OCI-LY1 (cell line): ENCODE data around the gene MAPK12.

Experiments
- H2AFZ ChIP-seq: fragments of 200-600 bp; sonication (generic), shearing (Covaris generic); 2 replicates; pipeline ENCODE4 v1.6.0; 2014; ENCODE audit warnings: antibody characterized with exemption, mild to moderate bottlenecking, low read length
- H3F3A ChIP-seq: fragments of 200-600 bp; sonication (generic), shearing (Covaris generic); 2 replicates; pipeline ENCODE4 v1.6.0; 2014; ENCODE audit warnings: mild to moderate bottlenecking, antibody characterized with exemption, low read length, moderate library complexity; ENCODE audit not compliant: insufficient read depth
- H3K27ac ChIP-seq: fragments of 200-600 bp; sonication (generic); 2 replicates; pipeline ENCODE4 v1.5.1; 2014; ENCODE audit warnings: low read length, mixed run types, mild to moderate bottlenecking, low read depth; ENCODE audit not compliant: poor library complexity, severe bottlenecking
- H3K27me3 ChIP-seq: fragments of 200-600 bp; sonication (generic); 2 replicates; pipeline ENCODE4 v1.6.0; 2014; ENCODE audit warnings: antibody characterized with exemption, mild to moderate bottlenecking, low read length, moderate library complexity; ENCODE audit not compliant: insufficient read depth
- H3K36me3 ChIP-seq: fragments of 200-600 bp; sonication (generic); 2 replicates; pipeline ENCODE4 v1.6.1; 2014; ENCODE audit warnings: mild to moderate bottlenecking, antibody characterized with exemption, low read length, moderate library complexity, mixed read lengths; ENCODE audit not compliant: insufficient read depth
- H3K4me1 ChIP-seq: fragments of 200-600 bp; sonication (generic); 2 replicates; pipeline ENCODE4 v1.5.1; 2014; ENCODE audit warnings: mild to moderate bottlenecking, low read length, moderate library complexity; ENCODE audit not compliant: insufficient read depth, severe bottlenecking
- H3K4me2 ChIP-seq: fragments of 200-600 bp; sonication (generic), shearing (Covaris generic); 2 replicates; pipeline ENCODE4 v1.6.1; 2014; ENCODE audit warnings: low read length
- H3K4me3 ChIP-seq: fragments of 200-600 bp; sonication (generic); 2 replicates; pipeline ENCODE4 v1.5.1; 2014; ENCODE audit warnings: low read length, low read depth, mild to moderate bottlenecking, mixed read lengths; ENCODE audit not compliant: poor library complexity, severe bottlenecking
- H3K79me2 ChIP-seq: fragments of 200-600 bp; shearing (Covaris generic); 2 replicates; pipeline ENCODE4 v1.6.1; 2016; ENCODE audit warnings: mixed run types, low read length, mixed read lengths; ENCODE audit not compliant: insufficient read depth
- H3K9ac ChIP-seq: fragments of 200-600 bp; sonication (generic), shearing (Covaris generic); 2 replicates; pipeline ENCODE4 v1.6.1; 2014; ENCODE audit warnings: mild to moderate bottlenecking, low read length, mixed read lengths
- H3K9me2 ChIP-seq: fragments of 200-600 bp; sonication (generic), shearing (Covaris generic); 2 replicates; pipeline ENCODE4 v1.6.1; 2014; ENCODE audit warnings: low read depth, mild to moderate bottlenecking, low read length, mixed read lengths
- H3K9me3 ChIP-seq: fragments of 200-600 bp; shearing (Covaris generic); 2 replicates; pipeline ENCODE4 v1.6.1; 2014; ENCODE audit warnings: low read length, mixed read lengths
- H4K20me1 ChIP-seq: fragments of 200-600 bp; sonication (generic), shearing (Covaris generic); 2 replicates; pipeline ENCODE4 v1.6.0; 2016; ENCODE audit warnings: mild to moderate bottlenecking, low read length; ENCODE audit not compliant: insufficient read depth
- EZH2 ChIP-seq: fragments of 200-600 bp; sonication (generic), shearing (Covaris generic); IDR thresholded peaks from 2 replicates; pipeline ENCODE4 v1.8.0; 2017; ENCODE audit warnings: borderline replicate concordance, mixed run types, mild to moderate bottlenecking, antibody characterized with exemption, low read length, moderate library complexity, mixed read lengths
- TF ChIP-seq, protein P1 (sequence below): fragments of 200-600 bp; sonication (generic), shearing (Covaris generic); IDR thresholded peaks from 2 replicates; pipeline ENCODE4 v1.5.1; 2017; ENCODE audit warnings: mild to moderate bottlenecking, antibody characterized with exemption, low read length, moderate library complexity, mixed read lengths

MAPK12 gene

DNA sequence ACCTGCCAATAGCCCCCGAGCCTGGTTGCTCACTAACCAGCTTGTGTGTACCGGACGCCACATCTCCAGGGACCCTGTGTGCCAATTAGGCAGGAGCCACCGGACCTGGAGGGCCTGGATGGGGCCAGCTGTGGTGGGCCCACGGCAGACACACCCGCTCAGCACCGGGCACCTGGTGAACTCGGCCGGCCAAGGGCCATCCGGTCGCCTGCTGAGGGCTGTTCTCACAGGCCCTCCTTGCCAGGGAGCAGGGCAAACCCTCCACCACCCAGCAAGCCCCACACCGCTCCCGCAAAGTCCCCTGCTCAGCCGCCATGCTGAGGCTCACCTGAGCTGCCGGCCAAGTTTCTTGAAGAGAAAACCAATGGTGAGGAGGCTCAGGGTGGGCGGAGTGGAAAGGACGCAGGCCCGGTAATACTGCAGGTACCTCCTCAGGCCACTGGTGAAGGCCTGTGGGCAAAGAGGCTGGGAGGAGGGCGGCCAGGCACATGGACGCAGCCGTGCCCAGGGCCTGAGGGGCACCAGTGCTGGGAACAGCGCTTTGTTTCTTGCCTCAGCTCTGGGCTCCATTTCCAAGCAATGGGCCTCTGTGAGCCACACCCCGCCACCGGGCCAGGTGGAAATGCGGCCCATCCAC is 33.8 kb downstream of the MAPK12 start:
- Histone ChIP-seq H4K20me1 (no peaks in the 10 kb centered on the region), H3F3A (no peaks in the 10 kb centered on the region), H3K27me3 (no peaks in the 10 kb centered on the region), H3K27ac (no peak overlapping the region), H3K79me2 (no peaks in the 10 kb centered on the region), H3K9me2 (no peaks in the 10 kb centered on the region), H3K4me1 (no peaks in the 10 kb centered on the region), H3K4me2 (no peak overlapping the region), H3K9me3 (no peaks in the 10 kb centered on the region), H2AFZ (no peak overlapping the region), H3K36me3 (peaks cover 53% of the 10 kb centered on the region), H3K9ac (no peak overlapping the region), H3K4me3 (no peak overlapping the region)
- TF ChIP-seq EZH2 = no peak
- TF ChIP-seq, protein P1, sequence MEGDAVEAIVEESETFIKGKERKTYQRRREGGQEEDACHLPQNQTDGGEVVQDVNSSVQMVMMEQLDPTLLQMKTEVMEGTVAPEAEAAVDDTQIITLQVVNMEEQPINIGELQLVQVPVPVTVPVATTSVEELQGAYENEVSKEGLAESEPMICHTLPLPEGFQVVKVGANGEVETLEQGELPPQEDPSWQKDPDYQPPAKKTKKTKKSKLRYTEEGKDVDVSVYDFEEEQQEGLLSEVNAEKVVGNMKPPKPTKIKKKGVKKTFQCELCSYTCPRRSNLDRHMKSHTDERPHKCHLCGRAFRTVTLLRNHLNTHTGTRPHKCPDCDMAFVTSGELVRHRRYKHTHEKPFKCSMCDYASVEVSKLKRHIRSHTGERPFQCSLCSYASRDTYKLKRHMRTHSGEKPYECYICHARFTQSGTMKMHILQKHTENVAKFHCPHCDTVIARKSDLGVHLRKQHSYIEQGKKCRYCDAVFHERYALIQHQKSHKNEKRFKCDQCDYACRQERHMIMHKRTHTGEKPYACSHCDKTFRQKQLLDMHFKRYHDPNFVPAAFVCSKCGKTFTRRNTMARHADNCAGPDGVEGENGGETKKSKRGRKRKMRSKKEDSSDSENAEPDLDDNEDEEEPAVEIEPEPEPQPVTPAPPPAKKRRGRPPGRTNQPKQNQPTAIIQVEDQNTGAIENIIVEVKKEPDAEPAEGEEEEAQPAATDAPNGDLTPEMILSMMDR = no peak

DNA sequence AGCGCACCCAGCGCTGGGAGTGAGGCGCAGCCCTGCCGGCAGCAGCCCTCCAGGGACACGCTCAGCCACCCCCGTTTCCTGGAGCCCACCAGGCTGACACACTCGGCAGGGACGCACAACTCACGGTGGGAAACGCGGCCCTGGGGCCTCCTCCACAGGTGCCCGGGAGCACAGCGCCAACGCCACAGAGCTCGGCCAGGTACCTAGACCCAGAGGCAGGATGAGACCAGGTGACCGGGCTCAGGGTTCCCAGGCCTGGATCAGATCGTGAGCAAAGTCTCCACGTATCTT is 34.7 kb downstream of the MAPK12 start:
- Histone ChIP-seq H3K9me3 (no peaks in the 10 kb centered on the region), H3K9ac (no peak overlapping the region), H3K4me1 (no peaks in the 10 kb centered on the region), H3K4me2 (no peak overlapping the region), H3K27ac (no peak overlapping the region), H3F3A (no peaks in the 10 kb centered on the region), H3K4me3 (no peak overlapping the region), H3K9me2 (no peaks in the 10 kb centered on the region), H4K20me1 (no peaks in the 10 kb centered on the region), H3K36me3 (peaks cover 57% of the 10 kb centered on the region; the same call in 1 of the 2 replicates), H3K27me3 (no peaks in the 10 kb centered on the region), H2AFZ (no peak overlapping the region), H3K79me2 (no peaks in the 10 kb centered on the region)
- no peak for TF ChIP-seq EZH2
- TF ChIP-seq, protein P1 = no peak

DNA sequence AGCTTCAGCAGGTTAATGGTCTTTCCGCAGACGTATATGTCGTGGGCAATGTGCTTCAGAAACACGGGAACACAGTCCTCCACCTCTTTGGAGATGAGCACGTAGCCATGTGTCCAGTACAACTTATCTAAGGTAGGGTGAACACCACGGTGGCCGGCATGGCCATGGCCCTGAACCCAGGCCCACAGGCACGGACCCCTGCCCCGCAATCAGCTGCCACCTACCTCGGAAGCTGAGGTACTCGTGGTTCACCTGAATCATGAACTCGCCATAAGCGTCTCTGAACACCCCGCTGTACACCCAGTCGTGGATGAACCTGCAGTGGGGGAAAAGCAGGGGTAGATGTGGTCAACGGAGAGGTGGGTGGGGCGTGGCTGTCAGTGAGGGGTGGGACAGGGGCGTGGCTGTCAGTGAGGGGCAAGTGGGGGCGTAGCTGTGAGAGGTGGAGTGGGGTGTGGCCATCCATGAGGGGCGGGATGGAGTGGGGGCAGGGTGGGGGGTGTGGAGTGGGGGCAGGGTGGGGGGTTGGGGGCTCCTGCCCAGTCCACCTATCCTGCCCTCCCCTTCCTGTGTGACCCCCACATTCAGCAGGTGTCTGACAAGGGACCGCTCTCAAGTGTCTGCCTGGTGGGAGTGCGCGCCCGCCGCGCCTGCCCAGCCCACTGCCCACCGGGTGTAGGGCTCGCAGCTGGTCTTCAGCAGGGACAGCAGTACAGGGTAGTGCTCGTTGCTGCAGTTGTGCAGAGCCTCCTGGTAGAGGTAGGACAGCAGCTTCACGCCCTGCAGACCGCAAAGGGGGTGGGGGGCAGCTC is 35.2 kb downstream of the MAPK12 start:
- no peaks in the 10 kb centered on the region for H3K27me3 ChIP-seq
- H2AFZ ChIP-seq = no peak overlapping the region
- H3F3A ChIP-seq = no peaks in the 10 kb centered on the region
- H3K4me1 ChIP-seq = no peaks in the 10 kb centered on the region
- TF ChIP-seq EZH2 = no peak
- TF ChIP-seq, protein P1 = no peak
- H3K27ac ChIP-seq = no peak overlapping the region
- no peak overlapping the region for H3K4me3 ChIP-seq
- peaks cover 62% of the 10 kb centered on the region for H3K36me3 ChIP-seq
- no peak overlapping the region for H3K4me2 ChIP-seq
- no peaks in the 10 kb centered on the region for H4K20me1 ChIP-seq
- no peaks in the 10 kb centered on the region for H3K9me2 ChIP-seq
- H3K9me3 ChIP-seq = no peaks in the 10 kb centered on the region
- H3K9ac ChIP-seq = no peak overlapping the region
- no peaks in the 10 kb centered on the region for H3K79me2 ChIP-seq
